Measurements from ENCODE around the gene AZI2. TPM values are rescaled to one million over a fixed set of nuclear protein-coding genes. Genes with fewer than 3 reads are reported as not detected.

The AZI2 gene
- total and polyA plus RNA-seq, 4 donors: 17.1 to 30.4 (median 22.2) TPM

GRCh38 chr3:28317438-28318022 is 31.1 kb downstream of the AZI2 start:
- peaks cover 0 to 10% (median 3%) of the 10 kb centered on the region in 4 donors for H3K36me3 ChIP-seq (ENCODE audit: control insufficient read depth in 4 of 4, insufficient read depth in 3 of 4, low read depth in 1 of 4, low read length in 3 of 4)
- H3K9ac ChIP-seq (ENCODE audit: low read depth in 1 of 2, low read length in 2 of 2): no peak overlapping the region
- H3K4me3 ChIP-seq (ENCODE audit: low read depth in 1 of 3, low read length in 3 of 3): no peak overlapping the region
- DNase-seq (ENCODE audit: low spot score): no peak
- H3K27ac ChIP-seq (ENCODE audit: low read depth in 1 of 2, low read length in 2 of 2): no peak overlapping the region
- H3K27me3 ChIP-seq (ENCODE audit: control insufficient read depth in 4 of 4, insufficient read depth in 4 of 4, low read length in 3 of 4): no peaks in the 10 kb centered on the region
- 26% methylated on average over 2 of the region's 2 CpGs for WGBS
- H3K9me3 ChIP-seq (ENCODE audit: control insufficient read depth in 4 of 4, low read length in 3 of 4): no peaks in the 10 kb centered on the region
- peaks cover 0 to 2% (median 0%) of the 10 kb centered on the region in 4 donors for H3K4me1 ChIP-seq (ENCODE audit: control insufficient read depth in 4 of 4, insufficient read depth in 4 of 4, low read length in 3 of 4)
- peak in 1 of 2 donors; percentile 28 for TF ChIP-seq RXRA (IDR thresholded peaks at IDR 0.05)
- TF ChIP-seq TAF1 (conservative IDR thresholded peaks at IDR 0.05): no peak
- TF ChIP-seq RAD21 (IDR thresholded peaks at IDR 0.05): peak; percentile 65 to 73
- TF ChIP-seq HNF4G (IDR thresholded peaks at IDR 0.05): no peak
- no peak for TF ChIP-seq EGR1 (IDR thresholded peaks at IDR 0.05; ENCODE audit: low read depth in 2 of 2)
- TF ChIP-seq NR2F2 (IDR thresholded peaks at IDR 0.05): no peak
- peak; percentile 47 for TF ChIP-seq CTCF (IDR thresholded peaks at IDR 0.05; ENCODE audit: low read depth, low read length, missing input control)
- TF ChIP-seq ZBTB33 (IDR thresholded peaks at IDR 0.05): no peak
- no peak for TF ChIP-seq SP1 (IDR thresholded peaks at IDR 0.05)
- no peak for TF ChIP-seq REST (IDR thresholded peaks at IDR 0.05)
- no peak for TF ChIP-seq FOXA1 (IDR thresholded peaks at IDR 0.05)
- TF ChIP-seq JUND (IDR thresholded peaks at IDR 0.05): no peak
- TF ChIP-seq HNF4A (conservative IDR thresholded peaks at IDR 0.05): no peak
- TF ChIP-seq FOXA2 (IDR thresholded peaks at IDR 0.05): no peak
- no peak for TF ChIP-seq GABPA (IDR thresholded peaks at IDR 0.05 in 1 of 2, conservative IDR thresholded peaks at IDR 0.05 in 1 of 2)
- TF ChIP-seq MAX (IDR thresholded peaks at IDR 0.05): no peak
- TF ChIP-seq YY1 (IDR thresholded peaks at IDR 0.05): no peak
- TF ChIP-seq ATF3 (IDR thresholded peaks at IDR 0.05): no peak
